PFSK-1 (cell line): ENCODE data around the gene KLHL7.

ENCODE experiments used
- FOXP2 ChIP-seq: optimal IDR thresholded peaks from 2 replicates; pipeline ENCODE3; 2011; ENCODE audit warnings: borderline replicate concordance, control low read depth, inconsistent platforms; ENCODE audit not compliant: insufficient read depth; ENCODE audit errors: extremely low read length, extremely low read depth
- POLR2AphosphoS5 ChIP-seq: IDR thresholded peaks from 2 replicates; pipeline ENCODE4 v1.6.1; 2012; ENCODE audit warnings: low read depth, mild to moderate bottlenecking, control low read depth, low read length, moderate library complexity
- REST ChIP-seq, 2 experiments: IDR thresholded peaks; 2 replicates each; pipeline versions ENCODE4 v1.6.1 to v1.8.0; 2011 to 2012; ENCODE audit warnings: low read depth in 2 of 2, low read length in 2 of 2, control low read depth in 1 of 2, inconsistent platforms in 1 of 2, mild to moderate bottlenecking in 1 of 2, moderate library complexity in 1 of 2; ENCODE audit not compliant: insufficient read depth in 1 of 2
- SIN3A ChIP-seq: IDR thresholded peaks from 2 replicates; pipeline ENCODE4 v1.6.1; 2012; ENCODE audit warnings: mild to moderate bottlenecking, low read length, moderate library complexity, borderline replicate concordance; ENCODE audit not compliant: insufficient read depth
- TAF1 ChIP-seq: IDR thresholded peaks from 2 replicates; pipeline ENCODE4 v1.6.1; 2012; ENCODE audit warnings: low read length, control low read depth, borderline replicate concordance; ENCODE audit not compliant: insufficient read depth

The KLHL7 gene

GRCh38 chr7:23158546-23158945 lies 53.0 kb downstream of the KLHL7 start:
- TF ChIP-seq REST (IDR thresholded peaks at IDR 0.05; ENCODE audit: insufficient read depth in 1 of 2, low read depth in 2 of 2, low read length in 2 of 2) (no peak), TAF1 (no peak), POLR2AphosphoS5 (no peak), FOXP2 (no peak), SIN3A (no peak)

- TF ChIP-seq FOXP2 (no peak), REST (IDR thresholded peaks at IDR 0.05; ENCODE audit: insufficient read depth in 1 of 2, low read depth in 2 of 2, low read length in 2 of 2) (no peak), POLR2AphosphoS5 (no peak)
Measured at GRCh38 chr7:23161482-23161881, 55.9 kb downstream of the KLHL7 start.

- TF ChIP-seq POLR2AphosphoS5 (no peak), SIN3A (no peak), REST (IDR thresholded peaks at IDR 0.05; ENCODE audit: insufficient read depth in 1 of 2, low read depth in 2 of 2, low read length in 2 of 2) (no peak), FOXP2 (no peak), TAF1 (no peak)
Measured at GRCh38 chr7:23164846-23165245, 59.3 kb downstream of the KLHL7 start.

GRCh38 chr7:23165316-23165715 lies 59.7 kb downstream of the KLHL7 start:
- no peak for TF ChIP-seq TAF1
- TF ChIP-seq POLR2AphosphoS5: no peak
- TF ChIP-seq REST (IDR thresholded peaks at IDR 0.05; ENCODE audit: insufficient read depth in 1 of 2, low read depth in 2 of 2, low read length in 2 of 2): no peak
- TF ChIP-seq SIN3A: no peak
- TF ChIP-seq FOXP2: no peak

GRCh38 chr7:23167691-23168090 lies 62.1 kb downstream of the KLHL7 start:
- no peak for TF ChIP-seq REST (IDR thresholded peaks at IDR 0.05; ENCODE audit: insufficient read depth in 1 of 2, low read depth in 2 of 2, low read length in 2 of 2)
- TF ChIP-seq POLR2AphosphoS5: no peak
